DOHH2 (cell line): ENCODE data around the gene HK3.

Source experiments
- CTCF ChIP-seq: fragments of 200-600 bp; sonication (generic); IDR thresholded peaks from one replicate; pipeline ENCODE4 v1.5.1; 2014; ENCODE audit warnings: antibody characterized with exemption, mild to moderate bottlenecking, low read depth, low read length; ENCODE audit not compliant: poor library complexity, severe bottlenecking
- EZH2phosphoT487 ChIP-seq: fragments of 200-600 bp; sonication (generic); IDR thresholded peaks from 2 replicates; pipeline ENCODE4 v1.6.1; 2017; ENCODE audit warnings: borderline replicate concordance, mild to moderate bottlenecking, antibody characterized with exemption, low read length, moderate library complexity, mixed read lengths

GRCh38 chr5:176927562-176927961, 28.4 kb upstream of the HK3 start:
- TF ChIP-seq CTCF (no peak), EZH2phosphoT487 (no peak)
